K562 (cell line): ENCODE results near the gene CORO2A. TPM values are rescaled to one million over a fixed set of nuclear protein-coding genes. Genes with fewer than 3 reads are reported as not detected.

Experiments
- ATAC-seq: fragments of 200-7000 bp; cut with Tn5 transposase; 3 replicates; pipeline ENCODE4 v1.9.1; 2020; ENCODE audit warnings: moderate library complexity
- BruUV-seq: library from RNA; stranded (reverse); fragments of 400-500 nt; replicated peaks from 2 replicates; lab custom pipeline; 2021; lab: Mats Ljungman, UMichigan
- CTCF ChIA-PET: fragments of 300-600 bp; formaldehyde crosslinking; extraction: SDS; loops from one replicate; lab custom pipeline; 2021; ENCODE audit warnings: low intra/inter-chr PET ratio; lab: Yijun Ruan, JAX
- POLR2A ChIA-PET: fragments of 300-600, 350-650 bp; sonication (Branson Sonifier 250); formaldehyde crosslinking; extraction: SDS; loops from one replicate; lab custom pipeline; 2021; ENCODE audit warnings: antibody characterized with exemption, inconsistent platforms; lab: Yijun Ruan, JAX
- DNase-seq, 4 experiments: peaks; one replicate each; pipeline versions ENCODE4 v3.0.0 to v3.0.0-alpha.2; 2011 to 2018; ENCODE audit warnings: low spot score in 3 of 4, mixed read lengths in 3 of 4; ENCODE audit errors: extremely low read depth in 1 of 4
- FAIRE-seq: peaks from 2 replicates; lab custom pipeline; 2011; peaks lifted over from hg19 to GRCh38; lab: Jason Lieb, UNC
- H2AFZ ChIP-seq: 2 replicates; pipeline ENCODE4 v1.6.0; 2011; ENCODE audit warnings: low read depth, low read length, control low read depth, inconsistent platforms
- H3K27ac ChIP-seq: fragments of 200-600 bp; 3 replicates; pipeline ENCODE4 v1.8.0; 2011; ENCODE audit warnings: low read depth, mild to moderate bottlenecking, control low read depth, inconsistent platforms, low read length, moderate library complexity, mixed read lengths; ENCODE audit errors: extremely low read depth
- H3K27me3 ChIP-seq, 2 experiments: fragments of 300-600 bp in 1 of 2; 2 replicates in 1 of 2; 3 replicates in 1 of 2; pipeline versions ENCODE4 v1.6.0 to v1.8.0; 2011; ENCODE audit warnings: inconsistent platforms in 2 of 2, low read length in 2 of 2, mild to moderate bottlenecking in 1 of 2, mixed read lengths in 1 of 2, moderate library complexity in 1 of 2; ENCODE audit not compliant: control insufficient read depth in 2 of 2, insufficient read depth in 2 of 2
- H3K36me3 ChIP-seq: fragments of 300-600 bp; 3 replicates; pipeline ENCODE4 v1.8.0; 2011; ENCODE audit warnings: mild to moderate bottlenecking, low read length, inconsistent platforms; ENCODE audit not compliant: control insufficient read depth, insufficient read depth
- H3K4me1 ChIP-seq, 2 experiments: fragments of 200-600 bp in 1 of 2; replicated peaks in 1 of 2; 2 replicates in 1 of 2; 3 replicates in 1 of 2; pipeline versions ENCODE4 v1.5.1 to v1.8.0; 2011; ENCODE audit warnings: inconsistent platforms in 2 of 2, low read length in 2 of 2, mild to moderate bottlenecking in 1 of 2, mixed read lengths in 1 of 2, moderate library complexity in 1 of 2; ENCODE audit not compliant: control insufficient read depth in 2 of 2, insufficient read depth in 2 of 2
- H3K4me2 ChIP-seq: 2 replicates; pipeline ENCODE4 v1.6.1; 2011; ENCODE audit warnings: low read length, control low read depth, inconsistent platforms, mixed read lengths; ENCODE audit not compliant: insufficient read depth
- H3K4me3 ChIP-seq: fragments of 200-600 bp; sonication (generic), shearing (Covaris generic); 2 replicates; pipeline ENCODE4 v1.5.1; 2016; ENCODE audit warnings: control low read depth, inconsistent platforms
- H3K79me2 ChIP-seq: fragments of 200-600 bp; 3 replicates; pipeline ENCODE4 v1.8.0; 2011; ENCODE audit warnings: low read length, inconsistent platforms; ENCODE audit not compliant: control insufficient read depth, insufficient read depth
- H3K9ac ChIP-seq, 2 experiments: 2 replicates each; pipeline versions ENCODE4 v1.6.0 to v1.6.1; 2011; ENCODE audit warnings: low read depth in 2 of 2, low read length in 2 of 2, control low read depth in 1 of 2, inconsistent platforms in 1 of 2, mild to moderate bottlenecking in 1 of 2, mixed read lengths in 1 of 2; ENCODE audit not compliant: insufficient read depth in 1 of 2
- H3K9me1 ChIP-seq: one replicate; pipeline ENCODE4 v1.6.0; 2011; ENCODE audit warnings: inconsistent platforms, mild to moderate bottlenecking, low read length, moderate library complexity; ENCODE audit not compliant: control insufficient read depth, insufficient read depth
- H3K9me3 ChIP-seq: replicated peaks from 2 replicates; pipeline ENCODE4 v1.5.1; 2011; ENCODE audit warnings: low read depth, low read length, inconsistent platforms; ENCODE audit not compliant: control insufficient read depth, insufficient read depth
- H4K20me1 ChIP-seq: replicated peaks from 2 replicates; pipeline ENCODE4 v1.6.1; 2011; ENCODE audit warnings: low read length, inconsistent platforms, mixed read lengths; ENCODE audit not compliant: control insufficient read depth, insufficient read depth
- POLR2G ChIP-seq: fragments of 200-400 bp; formaldehyde crosslinking; IDR thresholded peaks from 2 replicates; pipeline ENCODE4 v1.6.1; 2017; ENCODE audit warnings: low read depth, mild to moderate bottlenecking, antibody characterized with exemption, low read length, moderate library complexity
- RBM22 ChIP-seq: fragments of 200-400 bp; formaldehyde crosslinking; IDR thresholded peaks from 2 replicates; pipeline ENCODE4 v1.6.1; 2018; ENCODE audit warnings: low read length, low read depth; ENCODE audit not compliant: poor library complexity, severe bottlenecking
- WGBS: fragments of 100-300 bp; shearing (Covaris generic); methylation state at CpG from one replicate; pipeline ENCODE4 v1.1.6; 2016; ENCODE audit warnings: low coverage, mixed read lengths; ENCODE audit not compliant: insufficient coverage; ENCODE audit errors: missing lambda C conversion rate; 5-methylcytosine and 5-hydroxymethylcytosine counted together
- in situ Hi-C: fragments of 300-500 bp; cut with MboI; formaldehyde crosslinking; loops from 4 replicates; pipeline ENCODE4 v1.15.0; 2018; ENCODE audit warnings: inconsistent platforms, mixed read lengths
- intact Hi-C: fragments of 100-400 bp; cut with micrococcal nuclease; formaldehyde crosslinking; loops from 2 replicates; pipeline ENCODE4 v1.14.2; 2022
- polyA plus RNA-seq, 8 experiments: library from polyadenylated mRNA; depleted of rRNA in 4 of 8; stranded (reverse) in 5 of 8; unstranded in 3 of 8; fragments of >200 nt; fragmentation: Nextera tagmentation in 2 of 8; fragmentation: Illumina TruSeq in 1 of 8; extraction: Ambion mirVana in 2 of 8; extraction: Trizol in 1 of 8; gene quantifications; 2 replicates each; pipeline versions ENCODE4 v1.2.1 to v1.2.3, GENCODE V29; 2011 to 2014; ENCODE audit warnings: inconsistent platforms in 1 of 8, missing spikeins in 1 of 8
- total RNA-seq, 7 experiments: library from RNA; depleted of rRNA in 6 of 7; stranded (reverse); fragments of >200 nt in 6 of 7; fragmentation: Illumina TruSeq in 2 of 7; extraction: Trizol in 2 of 7; gene quantifications; 2 replicates each; pipeline versions ENCODE4 v1.2.1 to v1.2.3, GENCODE V29; 2011 to 2021; ENCODE audit warnings: low replicate concordance in 1 of 7
- TF ChIP-seq, protein P1 (sequence below): IDR thresholded peaks from 3 replicates; pipeline ENCODE4 v1.6.1; 2011; ENCODE audit warnings: borderline replicate concordance, mild to moderate bottlenecking; ENCODE audit not compliant: insufficient read length, insufficient read depth

CORO2A gene
- total and polyA plus RNA-seq, 9 of the 15 experiments (the other 6 are each of a cell fraction or from before 2014, with no cell fraction given), result 9.5 to 26.6 (median 18.0) TPM

DNA sequence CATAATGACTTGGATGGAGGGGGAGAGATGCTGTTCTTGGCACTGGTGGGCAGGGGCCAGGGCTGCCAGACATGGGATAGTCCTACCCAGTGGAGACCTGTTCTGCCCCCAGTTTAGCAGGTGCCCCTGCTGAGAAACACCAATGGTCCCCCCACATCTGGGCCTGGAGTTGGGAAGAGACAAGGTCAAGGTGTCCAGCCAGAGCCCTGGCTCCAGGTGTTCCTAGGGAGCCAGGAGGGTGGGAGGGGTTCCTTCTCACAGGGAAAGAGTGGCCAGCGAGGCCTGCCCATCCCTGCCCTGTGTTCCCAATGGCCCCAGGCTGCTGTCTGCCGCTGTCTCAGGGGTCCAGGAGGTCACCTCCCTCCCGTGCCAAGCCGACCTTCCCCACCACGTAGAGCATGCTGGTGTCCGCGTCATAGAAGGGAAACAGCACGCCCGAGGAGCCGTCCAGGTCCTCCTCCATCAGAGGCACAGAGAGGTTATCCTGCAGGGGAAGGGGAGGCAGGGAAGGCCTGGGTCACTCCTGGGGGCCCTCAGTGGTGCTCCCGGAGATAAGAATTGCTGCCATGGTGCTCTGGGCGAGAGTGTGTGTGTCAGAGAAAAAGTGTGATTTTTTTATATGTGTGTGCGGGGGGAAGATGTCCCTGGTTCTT is 61.7 kb downstream of the CORO2A start:
- no peaks in the 10 kb centered on the region for H3K9me3 ChIP-seq
- H3K36me3 ChIP-seq, result peaks cover 80% of the 10 kb centered on the region; the same call in 2 of the 3 replicates
- 83% methylated on average over 11 of the region's 13 CpGs for WGBS
- intact Hi-C loops (no loop called here), in situ Hi-C loops (no loop called here)
- DNase-seq, result no peak
- no peak overlapping the region for H2AFZ ChIP-seq
- H4K20me1 ChIP-seq, result no peaks in the 10 kb centered on the region
- no peaks in the 10 kb centered on the region for H3K9me1 ChIP-seq
- BruUV-seq, result no TSS peak
- no peak for ATAC-seq
- no peak for FAIRE-seq
- no peak overlapping the region for H3K4me2 ChIP-seq
- H3K27ac ChIP-seq, result no peak overlapping the region
- ChIA-PET CTCF (interaction anchor here (0.6 kb wide), 1 partner anchor 101 kb away, joined by 3 read pairs; no protein-coding TSS in a partner anchor), POLR2A (interaction anchor here (1.1 to 1.7 kb wide), 2 partner anchors 10 to 45 kb away, joined by 3 to 4 read pairs; no protein-coding TSS in a partner anchor)
- H3K9ac ChIP-seq, result no peak overlapping the region
- no peak overlapping the region for H3K4me3 ChIP-seq
- TF ChIP-seq POLR2G (0 out of 2 replicates have a peak, but pooled peaks have one; percentile 33), RBM22 (no peak)
- TF ChIP-seq, protein P1, sequence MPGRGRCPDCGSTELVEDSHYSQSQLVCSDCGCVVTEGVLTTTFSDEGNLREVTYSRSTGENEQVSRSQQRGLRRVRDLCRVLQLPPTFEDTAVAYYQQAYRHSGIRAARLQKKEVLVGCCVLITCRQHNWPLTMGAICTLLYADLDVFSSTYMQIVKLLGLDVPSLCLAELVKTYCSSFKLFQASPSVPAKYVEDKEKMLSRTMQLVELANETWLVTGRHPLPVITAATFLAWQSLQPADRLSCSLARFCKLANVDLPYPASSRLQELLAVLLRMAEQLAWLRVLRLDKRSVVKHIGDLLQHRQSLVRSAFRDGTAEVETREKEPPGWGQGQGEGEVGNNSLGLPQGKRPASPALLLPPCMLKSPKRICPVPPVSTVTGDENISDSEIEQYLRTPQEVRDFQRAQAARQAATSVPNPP, result no peak
- H3K4me1 ChIP-seq, result no peaks in the 10 kb centered on the region; a peak in 1 of 5 replicates
- H3K27me3 ChIP-seq, result no peaks in the 10 kb centered on the region
- no peaks in the 10 kb centered on the region for H3K79me2 ChIP-seq
